GM19372 (cell line): Measurements from ENCODE around the gene L1TD1.
"Not testable (repeated sequence)": the region's sequence is repeated elsewhere in the genome, so short reads cannot be mapped to it uniquely, and the experiment has no call there.

Source experiments
- ATAC-seq: cut with Tn5 transposase; IDR thresholded peaks from one replicate; pipeline ENCODE4 v1.9.1; 2021; ENCODE audit warnings: mild to moderate bottlenecking, low read depth, moderate library complexity; ENCODE audit not compliant: unreplicated experiment

Gene L1TD1, protein sequence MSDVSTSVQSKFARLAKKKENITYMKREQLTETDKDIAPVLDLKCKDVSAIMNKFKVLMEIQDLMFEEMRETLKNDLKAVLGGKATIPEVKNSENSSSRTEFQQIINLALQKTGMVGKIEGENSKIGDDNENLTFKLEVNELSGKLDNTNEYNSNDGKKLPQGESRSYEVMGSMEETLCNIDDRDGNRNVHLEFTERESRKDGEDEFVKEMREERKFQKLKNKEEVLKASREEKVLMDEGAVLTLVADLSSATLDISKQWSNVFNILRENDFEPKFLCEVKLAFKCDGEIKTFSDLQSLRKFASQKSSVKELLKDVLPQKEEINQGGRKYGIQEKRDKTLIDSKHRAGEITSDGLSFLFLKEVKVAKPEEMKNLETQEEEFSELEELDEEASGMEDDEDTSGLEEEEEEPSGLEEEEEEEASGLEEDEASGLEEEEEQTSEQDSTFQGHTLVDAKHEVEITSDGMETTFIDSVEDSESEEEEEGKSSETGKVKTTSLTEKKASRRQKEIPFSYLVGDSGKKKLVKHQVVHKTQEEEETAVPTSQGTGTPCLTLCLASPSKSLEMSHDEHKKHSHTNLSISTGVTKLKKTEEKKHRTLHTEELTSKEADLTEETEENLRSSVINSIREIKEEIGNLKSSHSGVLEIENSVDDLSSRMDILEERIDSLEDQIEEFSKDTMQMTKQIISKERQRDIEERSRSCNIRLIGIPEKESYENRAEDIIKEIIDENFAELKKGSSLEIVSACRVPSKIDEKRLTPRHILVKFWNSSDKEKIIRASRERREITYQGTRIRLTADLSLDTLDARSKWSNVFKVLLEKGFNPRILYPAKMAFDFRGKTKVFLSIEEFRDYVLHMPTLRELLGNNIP

DNA sequence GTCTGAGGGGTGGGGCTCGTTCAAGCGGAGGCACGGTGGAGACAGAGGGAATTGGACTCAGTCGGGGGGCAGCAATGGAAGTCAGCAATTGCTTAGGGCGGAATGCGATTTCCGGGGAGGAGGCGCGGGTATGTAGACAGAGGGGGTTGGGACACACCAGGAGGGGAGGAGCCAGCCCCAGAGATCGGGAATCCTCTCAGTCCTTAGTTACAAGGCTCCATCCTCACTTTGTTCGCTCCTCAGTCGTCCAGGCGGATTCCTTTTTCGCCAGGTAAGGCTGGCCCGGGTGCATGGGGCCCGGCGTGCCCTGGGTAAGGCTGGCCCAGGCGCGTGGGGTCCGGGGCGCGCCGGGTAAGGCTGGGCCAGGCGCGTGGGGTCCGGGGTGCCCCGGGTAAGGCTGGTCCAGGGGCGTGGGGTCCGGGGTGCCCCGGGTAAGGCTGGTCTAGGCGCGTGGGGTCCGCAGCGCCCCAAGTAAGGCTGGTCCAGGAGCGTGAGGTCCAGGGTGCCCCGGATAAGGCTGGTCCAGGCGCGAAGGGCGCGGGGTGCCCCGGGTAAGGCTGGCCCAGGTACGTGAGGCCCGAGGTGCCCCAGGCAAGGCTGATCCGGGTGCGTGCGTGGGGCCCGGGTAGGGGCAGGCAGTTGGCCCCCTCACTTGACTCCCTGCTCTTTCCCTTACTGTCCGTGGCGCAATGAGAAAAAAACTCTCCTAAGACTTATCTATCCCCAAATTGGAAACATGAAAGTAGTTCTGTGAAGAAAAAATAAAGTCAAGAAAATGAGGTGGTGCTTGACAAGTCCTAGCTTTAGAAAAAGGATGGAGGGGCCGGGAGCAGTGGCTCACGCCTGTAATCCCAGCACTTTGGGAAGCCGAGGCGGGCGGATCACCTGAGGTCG lies at the start of gene L1TD1:
TSS of gene L1TD1 (plus strand) at position 199 of the 894 bp plus-strand sequence. CDS start 11,780 bp downstream, outside the sequence.
- ATAC-seq, result no peak

DNA sequence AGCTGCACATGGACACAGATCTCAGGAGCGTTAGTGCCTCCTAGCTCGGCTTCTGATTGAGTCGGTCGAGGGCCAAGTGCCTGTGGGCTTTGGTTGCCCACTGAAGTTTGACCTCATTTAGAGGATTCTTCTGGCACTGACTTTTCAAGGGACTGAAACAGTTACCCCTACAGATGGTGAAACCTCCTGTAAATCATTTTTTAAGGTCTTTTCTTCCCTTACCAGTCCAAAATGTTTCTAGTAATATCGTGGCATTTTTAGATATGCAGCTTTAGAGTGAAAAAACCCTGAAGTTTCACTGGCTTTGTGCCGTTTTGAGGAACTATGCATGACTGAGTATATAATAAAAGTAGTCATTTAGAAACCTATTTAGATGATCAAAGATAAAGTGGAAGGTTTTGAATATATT lies 34.7 kb upstream of the L1TD1 start:
- ATAC-seq, result peak; percentile 85

- ATAC-seq, result no peak
Measured at GRCh38 chr1:62161711-62162110, 32.9 kb upstream of the L1TD1 start.

- not testable (repeated sequence) for ATAC-seq
Measured at GRCh38 chr1:62170380-62170779, 24.3 kb upstream of the L1TD1 start.

- ATAC-seq, result no peak
Measured at GRCh38 chr1:62175568-62176179, 19.0 kb upstream of the L1TD1 start.

- ATAC-seq, result no peak
Measured at GRCh38 chr1:62176597-62177312, 17.9 kb upstream of the L1TD1 start.

DNA sequence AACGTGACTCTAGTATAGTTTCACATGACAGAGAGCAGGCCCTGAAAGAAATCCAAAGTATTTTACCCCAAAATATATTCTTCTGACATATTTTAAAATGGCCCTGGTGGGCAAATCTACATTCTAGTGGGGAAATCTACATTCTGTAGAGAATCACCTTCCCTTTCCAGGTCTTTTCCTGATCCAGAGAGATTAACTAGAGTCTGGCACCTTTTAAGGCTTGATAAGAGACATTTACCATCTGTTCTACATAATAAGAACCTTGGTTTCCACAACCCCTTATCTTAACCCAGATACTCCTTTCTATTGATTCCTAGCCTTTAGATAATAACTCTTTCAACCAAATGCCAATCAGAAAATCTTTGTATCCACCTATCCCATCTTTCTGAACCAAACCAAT lies 17.0 kb upstream of the L1TD1 start:
- ATAC-seq, result no peak

GRCh38 chr1:62178372-62178771 lies 16.3 kb upstream of the L1TD1 start:
- no peak for ATAC-seq

DNA sequence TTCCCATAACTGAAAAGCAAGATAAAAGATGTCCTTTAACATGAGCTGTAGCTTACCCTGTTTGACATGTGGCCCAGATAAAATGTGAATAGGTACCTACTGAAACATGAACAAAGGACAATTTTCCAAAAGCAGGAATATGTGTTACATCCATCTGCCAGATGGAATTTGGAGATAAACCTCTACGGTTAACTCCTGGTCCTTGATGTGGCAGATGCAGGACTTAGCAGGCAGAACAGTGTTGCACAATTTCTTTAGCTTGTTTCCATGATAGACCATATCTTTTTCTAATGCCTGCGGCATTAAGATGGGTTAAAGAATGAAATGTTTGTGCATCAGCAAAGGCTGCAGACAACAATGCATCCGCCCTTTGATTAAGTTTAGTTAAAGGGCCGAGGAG lies 14.6 kb upstream of the L1TD1 start:
- ATAC-seq, result not testable (repeated sequence)

- no peak for ATAC-seq
Measured at GRCh38 chr1:62180639-62181038, 14.0 kb upstream of the L1TD1 start.

DNA sequence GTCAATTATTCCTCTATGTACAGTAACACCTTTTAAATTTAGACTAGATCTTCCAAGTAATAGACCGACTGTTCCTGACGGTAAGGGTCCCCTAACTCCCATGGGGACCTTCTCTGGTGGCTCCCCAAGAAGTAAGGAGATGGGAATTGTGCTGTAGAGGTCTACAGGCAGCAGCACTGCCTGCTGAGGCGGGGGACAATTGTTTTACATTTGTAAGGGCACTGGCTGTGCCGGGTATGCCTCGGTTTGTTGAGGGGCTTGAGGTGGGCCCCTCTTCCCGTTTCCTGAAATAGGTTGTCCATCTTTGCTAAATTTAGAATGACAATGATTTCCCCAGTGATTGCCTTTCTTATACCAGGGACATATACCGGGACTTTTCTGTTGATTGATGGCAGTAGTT lies 13.1 kb upstream of the L1TD1 start:
- no peak for ATAC-seq

GRCh38 chr1:62182157-62182556 lies 12.5 kb upstream of the L1TD1 start:
- not testable (repeated sequence) for ATAC-seq

GRCh38 chr1:62183164-62184020 lies 11.3 kb upstream of the L1TD1 start:
- ATAC-seq, result not testable (repeated sequence)

GRCh38 chr1:62184336-62184735 lies 10.3 kb upstream of the L1TD1 start:
- ATAC-seq, result no peak

DNA sequence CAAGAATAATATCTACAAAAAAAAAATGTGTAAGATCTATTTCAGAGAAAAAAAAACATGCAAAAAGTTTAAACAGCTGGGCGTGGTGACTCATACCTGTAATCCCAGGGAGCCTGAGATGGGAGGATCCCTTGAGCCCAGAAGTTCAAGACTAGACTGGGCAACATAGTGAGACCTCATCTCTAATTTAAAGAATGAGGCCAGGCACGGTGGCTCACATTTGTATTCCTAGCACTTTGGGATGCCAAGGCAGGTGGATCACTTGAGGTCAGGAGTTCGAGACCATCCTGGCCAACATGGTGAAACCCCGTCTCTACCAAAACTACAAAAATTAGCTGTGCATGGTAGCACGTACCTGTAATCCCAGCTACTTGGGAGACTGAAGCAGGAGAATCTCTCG lies 9.4 kb upstream of the L1TD1 start:
- ATAC-seq, result not testable (repeated sequence)

DNA sequence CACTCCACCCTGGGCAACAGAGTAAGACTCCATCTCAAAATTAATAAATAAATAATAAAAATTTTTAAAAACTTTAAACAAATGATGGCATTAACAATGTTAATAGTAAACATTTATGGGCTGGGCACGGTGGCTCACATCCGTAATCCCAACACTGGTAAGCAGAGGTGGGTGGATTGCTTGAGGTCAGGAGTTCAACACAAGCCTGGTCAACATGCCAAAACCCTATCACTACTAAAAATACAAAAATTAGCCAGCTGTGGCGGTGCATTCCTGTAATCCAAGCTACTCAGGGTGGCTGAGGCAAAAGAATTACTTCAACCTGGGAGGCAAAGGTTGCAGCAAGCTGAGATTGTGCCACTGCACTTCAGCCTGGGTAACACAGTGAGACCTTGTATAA lies 9.0 kb upstream of the L1TD1 start:
- no peak for ATAC-seq

DNA sequence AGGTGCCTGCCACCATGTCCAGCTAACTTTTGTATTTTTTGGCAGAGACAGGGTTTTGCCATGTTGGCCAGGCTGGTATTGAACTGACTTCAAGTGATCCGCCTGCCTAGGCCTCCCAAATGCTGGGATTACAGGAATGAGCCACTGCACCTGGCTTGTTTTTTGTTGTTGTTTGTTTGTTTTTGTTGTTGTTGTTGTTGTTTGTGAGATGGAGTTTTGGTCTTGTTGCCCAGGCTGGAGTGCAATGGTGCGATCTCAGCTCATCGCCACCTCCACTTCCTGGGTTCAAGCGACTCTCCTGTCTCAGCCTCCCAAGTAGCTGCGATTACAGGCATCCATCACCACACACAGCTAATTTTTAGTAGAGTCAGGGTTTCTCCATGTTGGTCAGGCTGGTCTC lies 7.1 kb upstream of the L1TD1 start:
- no peak for ATAC-seq

- ATAC-seq, result no peak
Measured at GRCh38 chr1:62188111-62188510, 6.5 kb upstream of the L1TD1 start.
